Keratinocyte (primary cell): ENCODE results near the gene TMEM208. TPM values are rescaled to one million over a fixed set of nuclear protein-coding genes. Genes with fewer than 3 reads are reported as not detected.

Source experiments
- DNase-seq: peaks from one replicate; pipeline ENCODE4 v3.0.0-alpha.2; 2011; ENCODE audit warnings: low read depth, missing footprints, low spot score
- FAIRE-seq: peaks from 2 replicates; lab custom pipeline; 2011; peaks lifted over from hg19 to GRCh38; lab: Jason Lieb, UNC
- H2AFZ ChIP-seq: 2 replicates; pipeline ENCODE4 v1.6.0; 2012; ENCODE audit warnings: low read length, control low read depth, inconsistent platforms; ENCODE audit not compliant: control insufficient read depth
- H3K27ac ChIP-seq: 2 replicates; pipeline ENCODE4 v1.5.1; 2011; ENCODE audit warnings: low read length; ENCODE audit not compliant: control insufficient read depth, insufficient read depth
- H3K27me3 ChIP-seq: 3 replicates; pipeline ENCODE4 v1.6.0; 2011; ENCODE audit warnings: low read length; ENCODE audit not compliant: control insufficient read depth, insufficient read depth; ENCODE audit errors: extremely low read depth
- H3K36me3 ChIP-seq, 2 experiments: 2 replicates in 1 of 2; 3 replicates in 1 of 2; pipeline ENCODE4 v1.5.1; 2011; ENCODE audit warnings: low read length in 2 of 2, mild to moderate bottlenecking in 1 of 2; ENCODE audit not compliant: control insufficient read depth in 2 of 2, insufficient read depth in 2 of 2; ENCODE audit errors: extremely low read depth in 1 of 2
- H3K4me1 ChIP-seq: 3 replicates; pipeline ENCODE4 v1.5.1; 2011; ENCODE audit warnings: low read length; ENCODE audit not compliant: control insufficient read depth, insufficient read depth; ENCODE audit errors: extremely low read depth
- H3K4me2 ChIP-seq: 3 replicates; pipeline ENCODE4 v1.6.0; 2011; ENCODE audit warnings: low read depth, low read length; ENCODE audit not compliant: control insufficient read depth, insufficient read depth; ENCODE audit errors: extremely low read depth
- H3K4me3 ChIP-seq, 3 experiments: fragments of 200-600 bp in 1 of 3; sonication (generic) in 1 of 3; 2 replicates in 2 of 3; 3 replicates in 1 of 3; pipeline ENCODE4 v1.5.1; 2011 to 2016; ENCODE audit warnings: low read length in 3 of 3, mild to moderate bottlenecking in 3 of 3, control low read depth in 2 of 3, inconsistent platforms in 1 of 3, low read depth in 1 of 3, mixed read lengths in 1 of 3, mixed run types in 1 of 3, moderate library complexity in 1 of 3; ENCODE audit not compliant: control insufficient read depth in 2 of 3, insufficient read depth in 2 of 3; ENCODE audit errors: extremely low read depth in 1 of 3
- H3K79me2 ChIP-seq: 2 replicates; pipeline ENCODE4 v1.6.0; 2012; ENCODE audit warnings: low read length; ENCODE audit not compliant: control insufficient read depth, insufficient read depth
- H3K9ac ChIP-seq: 3 replicates; pipeline ENCODE4 v1.6.0; 2011; ENCODE audit warnings: low read length; ENCODE audit not compliant: control insufficient read depth, insufficient read depth; ENCODE audit errors: extremely low read depth
- H3K9me1 ChIP-seq: 3 replicates; pipeline ENCODE4 v1.6.0; 2011; ENCODE audit warnings: low read length; ENCODE audit not compliant: control insufficient read depth, insufficient read depth; ENCODE audit errors: extremely low read depth
- H3K9me3 ChIP-seq: 2 replicates; pipeline ENCODE4 v1.5.1; 2012; ENCODE audit warnings: low read depth, low read length; ENCODE audit not compliant: control insufficient read depth
- H4K20me1 ChIP-seq: 3 replicates; pipeline ENCODE4 v1.6.0; 2011; ENCODE audit warnings: low read length; ENCODE audit not compliant: control insufficient read depth, insufficient read depth; ENCODE audit errors: extremely low read depth
- EZH2 ChIP-seq: IDR thresholded peaks from one replicate; pipeline ENCODE4 v1.6.1; 2012; ENCODE audit warnings: inconsistent platforms, mild to moderate bottlenecking, low read length, moderate library complexity
- dilution Hi-C: fragments of 300-500 bp; cut with MboI; formaldehyde crosslinking; loops from one replicate; pipeline ENCODE4 v1.7.0; 2020; ENCODE audit warnings: low sequenced_read_pairs; ENCODE audit not compliant: extremely low pct_ligation_motif_present
- polyA plus RNA-seq, 5 experiments: library from polyadenylated mRNA; depleted of rRNA in 3 of 5; stranded (reverse) in 3 of 5; stranded (forward) in 1 of 5; unstranded in 1 of 5; fragments of >200 nt; gene quantifications; 1 replicate in 1 of 5; 2 replicates in 3 of 5; 3 replicates in 1 of 5; pipeline versions ENCODE4 v1.2.1 to v1.2.3, GENCODE V29; 2011 to 2012; ENCODE audit warnings: missing spikeins in 2 of 5, low read depth in 1 of 5, low replicate concordance in 1 of 5
- TF ChIP-seq, protein P1 (sequence below), 3 experiments: IDR thresholded peaks in 1 of 3; conservative IDR thresholded peaks in 1 of 3; optimal IDR thresholded peaks in 1 of 3; 2 replicates in 2 of 3; 3 replicates in 1 of 3; pipeline versions ENCODE3 to v1.5.1; 2011; ENCODE audit warnings: low read length in 3 of 3, mild to moderate bottlenecking in 3 of 3, moderate library complexity in 2 of 3, control low read depth in 1 of 3, inconsistent platforms in 1 of 3; ENCODE audit not compliant: insufficient read depth in 2 of 3; ENCODE audit errors: extremely low read depth in 1 of 3

TMEM208 gene
- polyA plus RNA-seq, 1 donor (not counting 4 experiments of a cell fraction or from before 2014, with no cell fraction given) = 44.9 TPM

DNA sequence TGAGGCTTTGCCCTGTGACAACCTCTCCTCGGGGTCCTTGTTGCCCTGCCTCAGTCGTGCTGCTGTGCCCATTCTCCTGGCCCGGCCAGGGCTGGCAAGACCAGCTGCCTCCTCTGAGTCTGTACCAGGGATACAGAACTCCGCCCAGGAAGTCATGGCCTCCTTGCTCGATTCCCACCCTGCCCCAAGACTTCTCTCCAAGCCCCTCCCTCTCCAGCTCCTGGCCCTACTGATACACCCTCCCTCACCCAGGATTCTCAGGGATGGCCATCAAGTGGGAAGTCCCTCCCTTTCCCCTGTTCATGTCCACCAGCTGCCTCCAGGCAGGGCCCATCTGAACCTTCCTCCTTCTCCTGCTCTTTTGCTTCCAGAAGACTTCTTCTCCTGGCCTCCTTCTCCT, 11.2 kb upstream of the TMEM208 start:
- FAIRE-seq (no peak), DNase-seq (no peak)
- H3K79me2 ChIP-seq = no peaks in the 10 kb centered on the region
- H3K4me3 ChIP-seq = no peak overlapping the region
- no peaks in the 10 kb centered on the region for H3K9me3 ChIP-seq
- H3K9ac ChIP-seq = no peak overlapping the region
- H3K4me1 ChIP-seq = peaks cover 17% of the 10 kb centered on the region
- dilution Hi-C loops = no loop called here
- no peaks in the 10 kb centered on the region for H4K20me1 ChIP-seq
- H3K27me3 ChIP-seq = no peaks in the 10 kb centered on the region
- TF ChIP-seq, protein P1, sequence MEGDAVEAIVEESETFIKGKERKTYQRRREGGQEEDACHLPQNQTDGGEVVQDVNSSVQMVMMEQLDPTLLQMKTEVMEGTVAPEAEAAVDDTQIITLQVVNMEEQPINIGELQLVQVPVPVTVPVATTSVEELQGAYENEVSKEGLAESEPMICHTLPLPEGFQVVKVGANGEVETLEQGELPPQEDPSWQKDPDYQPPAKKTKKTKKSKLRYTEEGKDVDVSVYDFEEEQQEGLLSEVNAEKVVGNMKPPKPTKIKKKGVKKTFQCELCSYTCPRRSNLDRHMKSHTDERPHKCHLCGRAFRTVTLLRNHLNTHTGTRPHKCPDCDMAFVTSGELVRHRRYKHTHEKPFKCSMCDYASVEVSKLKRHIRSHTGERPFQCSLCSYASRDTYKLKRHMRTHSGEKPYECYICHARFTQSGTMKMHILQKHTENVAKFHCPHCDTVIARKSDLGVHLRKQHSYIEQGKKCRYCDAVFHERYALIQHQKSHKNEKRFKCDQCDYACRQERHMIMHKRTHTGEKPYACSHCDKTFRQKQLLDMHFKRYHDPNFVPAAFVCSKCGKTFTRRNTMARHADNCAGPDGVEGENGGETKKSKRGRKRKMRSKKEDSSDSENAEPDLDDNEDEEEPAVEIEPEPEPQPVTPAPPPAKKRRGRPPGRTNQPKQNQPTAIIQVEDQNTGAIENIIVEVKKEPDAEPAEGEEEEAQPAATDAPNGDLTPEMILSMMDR (optimal IDR thresholded peaks at IDR 0.05 in 1 of 3, IDR thresholded peaks at IDR 0.05 in 1 of 3, conservative IDR thresholded peaks at IDR 0.05 in 1 of 3; ENCODE audit: extremely low read depth in 1 of 3, insufficient read depth in 2 of 3, low read length in 3 of 3) = no peak
- no peak for TF ChIP-seq EZH2
- no peak overlapping the region for H3K4me2 ChIP-seq
- H3K36me3 ChIP-seq = peaks cover 0 to 1% of the 10 kb centered on the region in 2 experiments
- H3K27ac ChIP-seq = no peak overlapping the region
- no peaks in the 10 kb centered on the region for H3K9me1 ChIP-seq
- no peak overlapping the region for H2AFZ ChIP-seq

DNA sequence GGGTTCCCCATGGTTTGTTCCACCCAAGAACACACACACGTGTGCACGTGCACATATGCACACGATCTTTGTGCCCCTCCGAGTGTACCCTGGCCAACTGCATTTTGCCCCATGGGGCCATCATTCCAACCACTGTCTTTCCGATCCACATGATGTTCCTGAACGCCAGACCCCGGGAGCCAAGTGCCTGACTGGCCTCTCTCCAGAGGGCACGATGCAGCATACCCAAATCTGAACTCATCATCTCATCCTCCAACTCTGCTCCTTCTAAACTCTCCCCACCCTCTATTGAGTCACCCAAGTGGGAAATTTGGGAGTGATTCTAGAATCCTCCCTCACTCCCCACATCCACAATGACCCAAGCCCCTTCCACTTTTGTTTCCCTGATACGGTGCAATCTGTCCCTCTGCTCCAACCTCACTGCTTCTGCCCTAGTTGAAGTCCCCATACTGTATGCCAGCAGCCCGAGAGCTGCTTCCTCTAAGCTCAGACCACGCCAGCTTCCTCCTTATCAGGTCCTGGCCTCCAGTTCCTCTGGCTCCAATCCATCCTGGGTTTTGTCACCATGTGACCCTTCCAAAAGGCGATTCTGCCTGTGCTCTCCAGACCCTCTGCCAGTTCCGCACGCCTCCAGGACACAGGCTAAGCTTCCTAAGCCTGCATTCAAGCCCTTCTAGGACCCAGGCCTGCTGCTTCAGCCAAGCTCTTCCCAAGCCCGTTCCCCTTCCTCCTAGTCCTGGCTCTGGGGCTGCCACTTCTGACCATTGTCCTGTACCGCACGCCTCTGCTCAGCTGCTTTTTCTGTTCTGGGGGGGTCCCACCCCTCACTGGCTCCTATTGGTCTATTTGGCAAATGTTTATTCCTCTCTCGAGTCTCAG, 10.1 kb upstream of the TMEM208 start:
- DNase-seq (no peak), FAIRE-seq (no peak)
- H3K79me2 ChIP-seq = no peaks in the 10 kb centered on the region
- H3K9me1 ChIP-seq = no peaks in the 10 kb centered on the region
- dilution Hi-C loops = no loop called here
- no peak overlapping the region for H3K9ac ChIP-seq
- no peak overlapping the region for H3K4me3 ChIP-seq
- H2AFZ ChIP-seq = no peak overlapping the region
- peaks cover 0 to 1% of the 10 kb centered on the region in 2 experiments for H3K36me3 ChIP-seq
- no peaks in the 10 kb centered on the region for H4K20me1 ChIP-seq
- H3K4me2 ChIP-seq = no peak overlapping the region
- no peaks in the 10 kb centered on the region for H3K27me3 ChIP-seq
- no peak overlapping the region for H3K27ac ChIP-seq
- H3K4me1 ChIP-seq = peaks cover 15% of the 10 kb centered on the region
- H3K9me3 ChIP-seq = no peaks in the 10 kb centered on the region
- TF ChIP-seq, protein P1 (optimal IDR thresholded peaks at IDR 0.05 in 1 of 3, IDR thresholded peaks at IDR 0.05 in 1 of 3, conservative IDR thresholded peaks at IDR 0.05 in 1 of 3; ENCODE audit: extremely low read depth in 1 of 3, insufficient read depth in 2 of 3, low read length in 3 of 3) = no peak
- no peak for TF ChIP-seq EZH2
